A172 (cell line): ENCODE measurements around the gene TMEM171. TPM values are rescaled to one million over a fixed set of nuclear protein-coding genes. Genes with fewer than 3 reads are reported as not detected.
A peak's percentile ranks its signal among the peaks of the same experiment; 100 is the strongest.

Experiments used
- DNase-seq: peaks from one replicate; pipeline ENCODE4 v3.0.0-alpha.2; 2015; ENCODE audit warnings: low spot score
- total RNA-seq: library from RNA; depleted of rRNA; stranded (reverse); fragments of >200 nt; shearing (Covaris generic); gene quantifications from 2 replicates; pipeline ENCODE4 v1.2.3, GENCODE V29; 2014; rRNA removed

Gene TMEM171
- 15.7 and 23.5 TPM in 2 replicates for total RNA-seq

- DNase-seq = peak; percentile 17
Observed at GRCh38 chr5:73120222-73121118, at the start of gene TMEM171. TSS of gene TMEM171 (plus strand) at chr5:73120575. CDS start at chr5:73123374, 2,799 bp downstream.

- no peak for DNase-seq
Observed at GRCh38 chr5:73081093-73081492, 39.3 kb upstream of the TMEM171 start.

- no peak for DNase-seq
Observed at GRCh38 chr5:73088026-73088425, 32.3 kb upstream of the TMEM171 start.

- peak; percentile 83 for DNase-seq
Observed at GRCh38 chr5:73093943-73094342, 26.4 kb upstream of the TMEM171 start.

- DNase-seq = no peak
Observed at GRCh38 chr5:73094415-73094814, 26.0 kb upstream of the TMEM171 start.

GRCh38 chr5:73095564-73096238, 24.7 kb upstream of the TMEM171 start:
- DNase-seq = no peak

GRCh38 chr5:73096239-73096575, 24.2 kb upstream of the TMEM171 start:
- peak; percentile 18 for DNase-seq

GRCh38 chr5:73097740-73098139, 22.6 kb upstream of the TMEM171 start:
- DNase-seq = no peak

- no peak for DNase-seq
Observed at GRCh38 chr5:73100109-73100508, 20.3 kb upstream of the TMEM171 start.

- DNase-seq = no peak
Observed at GRCh38 chr5:73103870-73104299, 16.5 kb upstream of the TMEM171 start.

- no peak for DNase-seq
Observed at GRCh38 chr5:73104326-73104725, 16.0 kb upstream of the TMEM171 start.

- DNase-seq = no peak
Observed at GRCh38 chr5:73106335-73106734, 14.0 kb upstream of the TMEM171 start.

GRCh38 chr5:73110190-73110589, 10.2 kb upstream of the TMEM171 start:
- no peak for DNase-seq

GRCh38 chr5:73111536-73111935, 8.8 kb upstream of the TMEM171 start:
- DNase-seq = no peak

- no peak for DNase-seq
Observed at GRCh38 chr5:73112359-73112758, 8.0 kb upstream of the TMEM171 start.

- no peak for DNase-seq
Observed at GRCh38 chr5:73114044-73114688, 6.2 kb upstream of the TMEM171 start.

GRCh38 chr5:73115399-73116051, 4.8 kb upstream of the TMEM171 start:
- DNase-seq = peak; percentile 79

- DNase-seq = no peak
Observed at GRCh38 chr5:73116506-73116905, 3.9 kb upstream of the TMEM171 start.

- DNase-seq = no peak
Observed at GRCh38 chr5:73117088-73117740, 3.2 kb upstream of the TMEM171 start.

GRCh38 chr5:73118391-73118973, 1.9 kb upstream of the TMEM171 start:
- DNase-seq = no peak
